ENCODE measurements around the gene ADGRB2.
A peak's percentile ranks its signal among the peaks of the same experiment; 100 is the strongest.

ADGRB2 gene

GRCh38 chr1:31795801-31796621, 31.9 kb upstream of the ADGRB2 start:
- no peak for DNase-seq

GRCh38 chr1:31795096-31795675, 31.0 kb upstream of the ADGRB2 start:
- no peak for DNase-seq

- DNase-seq: no peak
Measured at GRCh38 chr1:31793586-31794285, 29.6 kb upstream of the ADGRB2 start.

GRCh38 chr1:31793086-31793485, 28.9 kb upstream of the ADGRB2 start:
- no peak for DNase-seq

- DNase-seq: no peak
Measured at GRCh38 chr1:31792541-31792940, 28.4 kb upstream of the ADGRB2 start.

GRCh38 chr1:31792116-31792515, 28.0 kb upstream of the ADGRB2 start:
- no peak for DNase-seq

GRCh38 chr1:31791131-31791858, 27.2 kb upstream of the ADGRB2 start:
- DNase-seq: no peak

GRCh38 chr1:31790641-31791091, 26.5 kb upstream of the ADGRB2 start:
- DNase-seq: no peak

GRCh38 chr1:31790140-31790539, 26.0 kb upstream of the ADGRB2 start:
- no peak for DNase-seq

GRCh38 chr1:31789259-31790065, 25.3 kb upstream of the ADGRB2 start:
- peak; percentile 98 for DNase-seq

GRCh38 chr1:31788825-31789256, 24.7 kb upstream of the ADGRB2 start:
- DNase-seq: no peak

GRCh38 chr1:31788138-31788824, 24.1 kb upstream of the ADGRB2 start:
- DNase-seq: peak; percentile 81

- no peak for DNase-seq
Measured at GRCh38 chr1:31787786-31788137, 23.6 kb upstream of the ADGRB2 start.

- no peak for DNase-seq
Measured at GRCh38 chr1:31787261-31787660, 23.1 kb upstream of the ADGRB2 start.

GRCh38 chr1:31786366-31787060, 22.4 kb upstream of the ADGRB2 start:
- no peak for DNase-seq

- DNase-seq: no peak
Measured at GRCh38 chr1:31785947-31786290, 21.8 kb upstream of the ADGRB2 start.

GRCh38 chr1:31785020-31785946, 21.1 kb upstream of the ADGRB2 start:
- no peak for DNase-seq

GRCh38 chr1:31784356-31785019, 20.3 kb upstream of the ADGRB2 start:
- no peak for DNase-seq

GRCh38 chr1:31783846-31784245, 19.7 kb upstream of the ADGRB2 start:
- DNase-seq: no peak
